ENCODE measurements around the gene DLG1.
"Not testable (repeated sequence)": the region's sequence is repeated elsewhere in the genome, so short reads cannot be mapped to it uniquely, and the experiment has no call there.

Gene DLG1

DNA sequence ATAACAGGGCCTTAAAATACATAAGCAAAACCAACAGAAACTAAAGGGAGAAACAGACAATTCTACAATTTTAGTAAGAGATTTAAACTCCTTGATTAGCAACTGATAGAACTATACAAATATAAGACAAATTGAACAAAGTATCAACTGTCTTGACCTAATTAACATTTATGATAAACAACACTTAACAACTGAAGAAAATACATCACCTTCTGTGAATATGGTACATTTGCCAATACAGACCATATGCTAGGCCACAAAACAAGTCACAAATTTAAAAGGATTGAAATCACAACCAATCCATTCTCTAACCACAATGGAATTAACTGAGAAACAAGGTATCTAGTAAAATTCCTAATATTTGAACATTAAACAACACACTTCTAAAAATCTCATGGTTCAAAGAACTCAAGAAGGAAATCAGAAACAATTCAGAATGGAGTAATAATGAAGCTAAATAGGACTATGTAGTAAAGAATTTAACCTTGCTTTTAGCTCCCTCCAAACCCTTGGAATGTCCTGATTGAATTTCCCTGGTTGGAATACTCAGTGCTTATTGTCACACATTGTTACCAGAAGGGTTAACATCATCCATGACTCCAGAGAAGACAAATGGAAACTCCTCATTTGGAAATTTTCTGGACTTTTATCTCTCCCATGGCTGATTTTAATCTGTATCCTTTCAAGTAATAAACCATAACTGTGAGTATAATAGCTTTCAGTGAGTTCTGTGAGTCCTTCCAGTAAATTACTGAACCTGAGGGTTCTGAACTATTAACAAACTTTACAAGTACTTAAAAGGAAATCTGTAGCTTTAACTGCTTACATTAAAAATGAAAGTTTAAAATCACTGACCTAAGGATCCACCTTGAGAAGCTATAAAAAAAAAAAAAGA is 88.8 kb downstream of the DLG1 start:
- no peak for DNase-seq (ENCODE audit: low spot score)

DNA sequence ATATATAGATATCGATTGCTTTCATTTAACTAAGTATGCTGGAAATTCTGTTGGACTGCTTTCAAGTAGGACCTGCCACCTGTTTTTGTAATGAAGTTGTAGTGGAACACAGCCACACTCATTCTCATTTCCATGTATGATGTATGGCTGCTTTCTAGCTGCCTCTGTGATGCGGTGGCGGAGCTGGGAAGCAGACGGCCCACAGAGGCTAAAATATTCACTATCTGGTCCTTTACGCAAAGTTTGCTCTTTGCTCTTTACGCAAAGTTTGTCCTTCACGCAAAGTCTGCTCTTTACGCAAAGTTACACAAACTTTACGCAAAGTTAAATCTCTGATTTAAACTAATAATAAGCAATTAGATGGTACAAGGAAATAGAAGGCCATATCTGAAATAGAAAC is 91.5 kb downstream of the DLG1 start:
- no peak for DNase-seq (ENCODE audit: low spot score)

DNA sequence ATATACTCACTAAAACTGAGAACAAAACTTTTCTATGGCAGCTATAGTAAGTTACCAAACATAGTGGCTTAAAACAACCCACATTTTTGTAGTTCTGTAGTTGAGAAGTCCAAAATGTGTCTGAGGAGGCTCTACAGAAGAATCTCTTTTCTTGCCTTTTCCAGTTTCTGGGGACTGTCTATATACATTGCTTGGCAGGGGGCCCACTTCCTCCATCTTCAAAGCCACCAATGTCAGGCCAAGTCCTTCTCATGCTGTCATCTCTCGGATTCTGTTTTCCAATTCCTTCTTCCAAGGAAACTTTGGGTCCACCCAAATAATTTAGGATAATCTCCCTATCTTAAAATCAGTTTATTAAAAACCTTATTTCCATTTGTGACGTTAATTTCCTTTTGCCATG is 92.7 kb downstream of the DLG1 start:
- no peak for DNase-seq (ENCODE audit: low spot score)

DNA sequence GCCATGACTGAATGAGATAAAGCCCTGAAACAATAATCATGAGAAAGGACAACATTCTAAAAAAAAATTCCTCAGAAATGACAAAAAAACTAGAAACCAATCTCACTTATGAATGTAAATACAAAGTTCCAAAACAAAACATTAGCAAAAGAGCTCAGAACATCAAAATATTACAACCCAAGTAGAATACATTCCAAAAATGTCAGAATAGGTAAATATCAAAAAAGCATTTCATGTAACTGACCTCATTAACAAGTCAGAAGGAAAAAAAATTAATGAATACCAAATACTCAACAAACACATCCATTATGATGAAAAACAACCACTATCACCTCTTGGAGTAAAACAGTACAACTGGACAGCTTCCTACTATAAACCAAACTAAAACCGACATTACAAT is 93.1 kb downstream of the DLG1 start:
- no peak for DNase-seq (ENCODE audit: low spot score)

DNA sequence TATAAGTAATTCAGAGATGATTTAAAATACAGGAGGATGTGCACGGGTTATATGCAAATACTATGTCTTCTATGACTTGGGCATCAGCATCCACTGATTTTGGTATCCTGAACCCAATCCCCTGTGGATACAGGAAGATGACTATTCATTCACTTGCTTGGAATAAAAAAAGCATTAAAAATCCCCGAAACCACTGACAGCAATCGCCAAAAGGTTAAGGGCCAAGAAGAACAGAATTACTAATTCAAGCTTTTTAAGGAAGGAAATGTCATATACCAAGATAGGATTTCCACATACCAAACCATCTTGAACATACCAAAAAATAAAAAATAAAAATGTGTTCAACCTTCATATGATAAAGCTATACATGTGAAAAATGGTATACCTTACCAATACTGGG is 93.7 kb downstream of the DLG1 start:
- no peak for DNase-seq (ENCODE audit: low spot score)

DNA sequence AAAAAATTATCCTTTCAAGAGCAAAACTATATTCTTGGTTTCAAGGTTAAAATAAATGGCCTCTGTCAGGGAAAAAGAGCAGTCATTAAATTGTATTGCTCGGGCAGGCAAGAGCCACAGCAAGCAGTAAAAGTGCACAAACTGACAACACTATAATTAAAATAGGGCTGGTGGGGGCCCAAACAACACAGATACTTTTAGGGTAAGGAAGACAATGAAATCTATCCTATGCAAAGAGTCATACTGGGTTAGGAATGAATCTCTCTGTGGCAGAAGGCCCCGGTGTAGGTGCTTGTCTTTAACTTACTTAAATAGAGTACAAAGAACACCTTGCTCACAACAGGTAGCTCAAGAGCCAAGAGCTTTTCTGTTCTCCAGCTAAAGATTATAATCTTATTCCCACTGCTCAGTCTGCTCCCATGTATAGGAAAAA is 94.7 kb downstream of the DLG1 start:
- DNase-seq (ENCODE audit: low spot score), result no peak

DNA sequence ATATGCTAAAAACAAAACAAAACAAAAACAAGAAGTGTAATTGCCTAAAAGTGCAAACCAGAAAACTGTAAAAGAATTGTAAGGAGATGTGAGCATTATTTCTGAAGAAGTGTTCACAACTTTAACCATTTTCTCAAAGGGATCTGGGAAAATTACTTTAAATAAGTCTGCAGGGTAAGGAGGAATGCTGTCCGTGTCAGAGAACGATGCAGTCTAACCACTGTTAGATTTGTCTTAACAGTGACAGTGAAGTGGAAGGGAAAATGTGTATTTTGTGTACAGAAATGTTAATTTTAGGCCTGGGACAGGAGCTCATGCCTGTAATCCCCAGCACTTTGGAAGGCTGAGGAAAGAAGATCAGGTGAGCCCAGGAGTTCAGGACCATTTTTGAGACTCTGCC is 95.7 kb downstream of the DLG1 start:
- no peak for DNase-seq (ENCODE audit: low spot score)

DNA sequence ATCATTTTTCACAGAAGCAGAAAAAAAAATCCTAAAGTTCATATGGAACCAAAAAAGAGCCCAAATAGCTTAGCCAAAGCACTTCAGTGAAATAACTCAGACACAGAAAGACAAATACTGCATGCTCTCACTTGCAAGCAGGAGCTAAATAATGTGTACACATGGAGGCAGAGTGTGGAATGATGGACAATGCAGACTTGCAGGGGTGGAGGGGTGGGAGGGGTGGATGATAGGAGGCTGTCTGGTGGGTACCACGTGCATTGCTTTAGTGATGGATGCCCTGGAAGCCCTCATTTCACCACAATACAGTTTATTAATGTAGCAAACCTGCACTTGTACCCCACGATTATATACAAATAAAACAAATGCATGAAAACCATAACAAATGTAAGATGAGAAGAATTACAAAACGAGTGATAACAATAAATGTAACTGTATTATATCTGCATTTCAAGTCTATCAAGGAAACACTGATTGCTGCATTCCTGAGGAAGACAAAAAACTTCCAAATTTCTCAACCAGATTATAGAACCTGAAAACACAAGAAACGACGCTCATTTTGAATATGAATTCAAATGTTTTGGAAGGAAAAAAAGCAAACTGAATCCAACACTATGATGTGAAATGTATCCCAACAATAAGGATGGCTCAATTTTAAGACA is 96.5 kb downstream of the DLG1 start:
- DNase-seq (ENCODE audit: low spot score), result no peak

DNA sequence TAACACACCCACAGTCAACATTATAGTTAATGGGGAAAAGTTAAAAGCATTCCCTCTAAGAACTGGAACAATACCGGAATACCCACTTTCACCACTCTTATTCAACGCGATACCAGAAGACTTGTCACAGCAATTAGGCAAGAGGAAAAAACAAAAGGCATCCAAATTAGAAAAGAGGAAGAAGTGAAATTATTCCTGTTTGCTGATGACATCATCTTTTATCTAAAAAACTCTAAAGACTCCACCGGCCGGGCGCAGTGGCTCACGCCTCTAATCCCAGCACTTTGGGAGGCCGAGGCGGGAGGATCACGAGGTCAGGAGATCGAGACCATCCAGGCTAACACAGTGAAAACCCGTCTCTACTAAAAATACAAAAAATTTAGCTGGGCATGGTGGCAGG is 97.6 kb downstream of the DLG1 start:
- not testable (repeated sequence) for DNase-seq (ENCODE audit: low spot score)

DNA sequence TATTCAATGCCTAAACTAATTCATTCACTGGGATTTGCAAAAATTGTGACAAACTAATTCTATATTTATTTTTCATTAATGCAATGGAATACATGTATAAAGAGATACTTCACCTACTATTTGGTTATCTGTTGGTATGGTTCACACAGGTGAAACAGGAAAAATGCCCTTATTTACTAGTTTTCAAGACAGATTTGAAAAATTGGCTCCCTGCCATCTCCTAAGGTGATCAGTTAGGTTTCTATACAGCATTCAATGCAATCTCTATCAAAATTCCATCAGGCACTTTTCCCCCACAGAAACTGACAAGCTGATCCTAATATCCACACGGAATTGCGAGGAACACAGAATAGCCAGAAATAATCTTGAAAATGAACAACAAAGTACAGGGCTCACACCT is 101.1 kb downstream of the DLG1 start:
- DNase-seq (ENCODE audit: low spot score), result peak; percentile 25

DNA sequence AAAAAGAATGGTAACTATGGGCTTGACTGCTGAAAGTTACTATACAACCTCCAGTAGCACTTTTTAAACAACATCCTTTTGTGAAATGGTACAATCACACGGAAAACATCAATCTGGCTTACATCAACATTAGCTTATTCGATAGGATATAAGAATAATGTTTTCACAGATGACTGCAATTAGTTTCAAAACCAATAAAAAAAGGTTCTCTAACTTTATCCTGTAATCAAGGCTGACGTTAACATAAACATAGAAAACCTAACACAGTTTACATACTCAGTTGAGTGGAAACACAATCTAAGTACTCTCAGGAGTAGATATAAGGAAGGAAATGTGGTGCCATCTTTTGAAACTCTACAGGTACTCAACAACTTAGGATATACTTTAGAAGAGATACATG is 102.2 kb downstream of the DLG1 start:
- DNase-seq (ENCODE audit: low spot score), result no peak

DNA sequence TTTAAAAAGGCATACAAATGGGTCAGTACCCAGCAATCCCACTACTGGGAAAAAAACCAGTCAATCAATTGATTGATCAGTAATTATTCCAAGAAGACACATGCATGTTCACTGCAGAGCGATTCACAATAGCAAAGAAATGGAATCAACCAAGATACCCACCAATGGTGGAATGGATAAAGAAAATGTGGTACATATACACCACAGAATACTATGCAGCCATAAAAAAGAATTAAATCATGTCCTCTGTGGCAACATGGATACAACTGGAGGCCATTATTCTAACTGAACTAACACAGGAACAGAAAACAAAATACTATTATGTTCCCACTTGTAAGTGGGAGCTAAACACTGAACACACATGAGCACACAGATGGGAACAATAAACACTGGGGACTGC is 103.1 kb downstream of the DLG1 start:
- DNase-seq (ENCODE audit: low spot score), result no peak

DNA sequence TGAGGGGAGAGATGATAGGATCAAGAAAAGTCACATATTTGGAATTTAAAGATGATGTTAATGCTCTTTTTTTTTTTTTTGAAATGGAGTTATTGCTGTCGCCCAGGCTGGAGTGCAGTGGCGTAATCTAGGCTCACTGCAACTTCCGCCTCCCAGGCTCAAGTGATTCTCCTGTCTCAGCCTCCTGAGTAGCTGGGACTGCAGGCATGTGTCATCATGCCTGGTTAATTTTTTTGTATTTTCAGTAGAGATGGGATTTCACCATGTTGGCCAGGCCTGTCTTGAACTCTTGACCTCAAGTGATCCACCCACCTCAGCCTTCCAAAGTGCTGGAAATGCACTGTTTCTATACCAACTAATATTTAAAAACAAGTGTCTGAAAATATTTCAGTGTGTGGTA is 104.7 kb downstream of the DLG1 start:
- not testable (repeated sequence) for DNase-seq (ENCODE audit: low spot score)

DNA sequence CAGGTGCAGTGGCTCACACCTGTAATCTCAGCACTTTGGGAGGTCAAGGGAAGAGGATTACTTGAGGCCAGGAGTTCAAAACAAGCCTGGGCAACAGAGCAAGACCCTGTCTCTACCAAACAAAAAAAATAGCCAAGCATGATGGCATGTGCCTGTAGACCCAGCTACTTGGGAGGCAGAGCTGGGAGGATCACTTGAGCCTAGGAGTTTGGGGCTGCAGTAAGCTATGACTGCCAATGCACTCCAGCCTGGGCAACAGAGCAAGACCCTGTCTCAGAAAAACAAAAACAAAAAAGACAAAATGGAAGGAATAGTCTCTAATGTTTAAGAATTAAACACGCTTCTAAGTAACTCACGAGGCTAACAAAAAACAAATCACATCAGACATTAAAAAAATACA is 106.5 kb downstream of the DLG1 start:
- no peak for DNase-seq (ENCODE audit: low spot score)

DNA sequence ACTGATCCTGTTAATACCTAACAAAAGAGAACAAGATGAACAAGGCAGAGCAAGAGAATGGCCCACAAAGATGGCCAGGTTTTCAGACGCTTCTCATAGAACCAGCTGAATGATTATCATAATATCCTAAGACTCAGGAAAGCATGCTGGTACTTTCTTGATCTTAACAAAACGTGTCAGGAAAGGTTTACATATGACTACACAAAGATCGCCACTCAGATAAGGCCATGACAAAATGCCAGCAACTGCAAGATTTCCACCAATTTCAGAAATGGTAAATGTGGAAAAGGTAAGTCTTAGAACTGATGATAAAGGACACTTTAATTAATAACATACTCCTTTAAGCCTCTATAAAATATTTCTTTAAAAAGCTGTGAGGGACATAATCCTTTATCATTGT is 108.8 kb downstream of the DLG1 start:
- DNase-seq (ENCODE audit: low spot score), result peak; percentile 23

DNA sequence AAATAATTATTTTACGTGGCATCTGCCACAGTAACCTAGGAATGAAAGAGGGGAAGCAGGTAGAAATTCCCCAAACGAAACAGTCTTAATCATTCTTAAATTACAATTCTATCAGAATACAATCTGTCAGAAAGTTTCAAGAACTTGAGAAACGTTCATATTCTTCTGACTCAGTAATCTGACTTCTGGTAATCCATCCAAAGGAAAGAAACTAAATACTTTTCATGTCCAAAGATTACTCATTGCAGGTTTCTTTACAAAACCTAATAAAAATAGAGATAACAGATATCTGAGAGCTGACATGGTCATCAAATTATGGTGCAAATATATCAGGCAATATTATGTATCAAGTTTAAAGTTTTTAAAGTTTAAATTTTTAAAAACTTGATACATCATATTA is 109.4 kb downstream of the DLG1 start:
- no peak for DNase-seq (ENCODE audit: low spot score)

DNA sequence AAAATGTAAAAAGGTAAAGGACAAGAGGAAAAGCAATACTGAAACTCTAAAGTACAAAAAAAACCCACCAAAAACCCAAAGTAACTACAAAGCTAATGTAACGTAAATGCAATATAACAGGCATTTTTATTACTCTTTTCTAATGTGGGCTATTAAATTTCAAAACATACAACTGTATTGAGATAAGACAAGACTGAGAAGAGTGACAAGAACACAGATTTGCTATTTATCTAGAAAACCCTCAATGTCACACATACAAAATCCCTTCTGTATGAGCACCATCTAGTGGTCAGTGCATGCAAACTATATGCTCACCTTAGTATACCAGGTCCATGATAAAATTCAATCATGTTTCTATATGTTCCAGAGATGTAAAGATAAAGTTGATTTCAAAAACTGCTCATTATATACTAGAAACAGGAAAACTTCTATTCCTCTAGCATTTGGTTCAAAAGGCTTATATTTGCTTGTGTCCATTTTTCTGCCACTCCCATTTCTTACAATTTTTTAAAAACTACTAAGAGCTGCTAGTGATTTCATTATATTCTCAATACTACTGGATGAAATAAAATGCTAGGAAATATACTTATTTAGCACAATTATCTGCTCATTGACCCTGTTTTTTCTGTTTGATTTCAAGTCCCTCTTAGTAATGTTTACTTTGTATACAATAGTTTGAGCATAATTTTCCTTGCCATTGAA is 111.4 kb downstream of the DLG1 start:
- peak; percentile 83 for DNase-seq (ENCODE audit: low spot score)

DNA sequence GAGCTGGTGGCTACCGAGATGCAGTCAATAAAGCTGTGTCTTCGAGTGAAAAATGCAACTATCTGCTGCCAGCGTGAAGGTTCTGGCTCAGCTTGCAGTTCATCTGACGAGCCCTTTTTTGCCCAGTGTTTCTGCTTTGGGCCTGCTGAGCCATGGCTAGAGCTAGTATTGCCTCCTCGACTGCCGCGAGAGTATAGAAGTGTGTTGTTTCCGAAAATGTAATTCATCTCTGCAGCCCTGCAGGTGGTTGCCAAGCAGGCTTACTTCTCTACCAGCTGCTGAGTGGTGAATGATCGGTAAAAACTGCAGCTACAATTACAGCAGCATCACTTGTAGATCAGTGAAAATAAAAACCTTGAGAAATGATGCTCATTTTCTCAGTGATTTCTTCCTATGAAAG is 114.8 kb downstream of the DLG1 start:
- no peak for DNase-seq (ENCODE audit: low spot score)

DNA sequence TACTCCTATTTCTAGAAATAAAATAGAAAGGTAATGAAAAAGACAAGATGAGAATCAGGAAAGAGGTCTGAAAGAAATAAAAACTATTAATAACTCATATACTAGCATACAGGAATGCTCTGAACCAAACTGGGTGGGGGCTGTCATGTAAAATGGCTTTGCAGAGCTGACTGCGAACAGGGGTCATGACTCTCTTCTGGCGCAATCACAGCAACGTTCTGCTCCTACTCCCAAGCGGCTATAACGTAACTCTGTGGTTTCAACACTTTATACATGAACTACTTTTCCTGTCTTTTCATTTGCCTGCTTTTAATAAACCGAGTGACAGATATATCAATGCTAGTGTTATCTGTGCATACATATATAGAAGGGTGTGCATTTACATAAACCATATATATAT is 116.7 kb downstream of the DLG1 start:
- no peak for DNase-seq (ENCODE audit: low spot score)

DNA sequence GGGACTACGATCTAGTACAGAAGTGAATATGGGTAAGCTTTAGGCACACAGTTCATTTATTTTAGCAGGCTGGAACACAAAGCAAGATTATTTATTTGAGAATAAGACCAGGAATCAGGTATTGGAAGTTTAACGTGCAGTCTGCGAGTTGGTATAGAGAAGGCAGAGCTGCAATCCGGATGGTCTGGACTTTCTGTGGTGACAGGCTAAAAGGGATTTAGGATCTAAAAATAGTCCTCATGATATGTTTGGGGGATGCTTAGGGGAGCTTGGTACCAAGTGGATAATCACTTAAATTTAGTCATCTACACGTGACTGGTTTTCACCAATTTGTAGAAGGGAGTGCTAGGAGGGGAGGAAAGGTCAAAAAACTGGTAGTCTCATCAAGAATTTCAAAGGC is 119.4 kb downstream of the DLG1 start:
- no peak for DNase-seq (ENCODE audit: low spot score)

DNA sequence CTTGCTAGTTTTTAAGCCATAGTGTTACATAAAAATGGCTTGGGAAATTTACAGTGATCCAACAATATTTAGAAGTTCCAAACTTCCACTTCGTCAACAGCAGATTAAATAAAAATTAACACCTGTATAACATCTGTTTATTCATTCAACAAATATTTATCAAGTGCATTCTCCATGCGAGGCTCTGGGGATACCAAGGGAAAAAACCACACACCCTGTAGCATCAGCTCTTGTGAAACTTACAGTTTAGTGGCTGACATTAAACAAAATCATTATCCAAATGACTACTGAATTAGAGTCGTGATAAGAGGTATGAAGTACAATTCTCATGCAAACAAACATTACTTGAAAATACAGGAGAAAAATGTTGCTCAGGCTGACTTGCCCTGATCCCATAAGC is 122.9 kb downstream of the DLG1 start:
- DNase-seq (ENCODE audit: low spot score), result no peak

DNA sequence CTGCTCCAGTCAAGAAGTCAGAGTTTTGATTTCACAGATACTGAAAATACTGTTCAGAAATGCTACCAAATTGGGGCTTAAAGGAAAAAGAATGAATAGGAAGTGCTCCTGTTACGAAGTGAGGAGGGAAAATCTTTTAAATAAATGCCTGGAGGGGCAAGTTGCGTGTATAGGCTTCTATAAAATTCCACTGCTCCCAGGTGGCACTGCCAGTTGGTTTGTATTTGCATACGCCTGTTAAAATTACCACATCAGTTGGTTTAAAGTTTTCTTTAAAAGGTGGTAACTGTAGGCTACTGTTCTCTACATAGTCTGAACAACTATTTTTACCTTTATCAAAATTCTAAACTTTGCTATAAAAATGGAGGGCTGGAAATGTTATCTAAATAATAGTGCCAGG is 123.5 kb downstream of the DLG1 start:
- DNase-seq (ENCODE audit: low spot score), result no peak

DNA sequence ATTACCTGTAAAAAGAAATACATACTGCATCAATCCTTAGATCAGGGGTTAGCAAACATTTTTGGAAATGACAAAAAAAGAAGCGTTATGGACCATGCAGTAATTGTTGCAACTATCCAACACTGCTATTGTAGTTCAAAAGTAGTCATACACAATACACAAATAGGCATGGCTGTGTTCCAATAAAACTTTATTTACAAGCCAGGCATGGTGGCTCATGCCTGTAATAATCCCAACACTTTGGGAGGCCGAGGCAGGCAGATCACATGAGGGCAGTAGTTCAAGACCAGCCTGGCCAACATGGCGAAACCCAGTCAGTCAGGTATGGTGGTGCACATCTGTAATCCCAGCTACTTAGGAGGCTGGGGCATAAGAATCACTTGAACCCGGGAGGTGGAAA is 124.8 kb downstream of the DLG1 start:
- DNase-seq (ENCODE audit: low spot score), result no peak
